GM12872 (cell line): ENCODE data around the gene OSGEP.

Experiments used
- TF ChIP-seq, protein P1 (sequence below): IDR thresholded peaks from 3 replicates; pipeline ENCODE4 v1.5.1; 2011; ENCODE audit warnings: low read depth, mild to moderate bottlenecking, low read length, moderate library complexity; ENCODE audit not compliant: insufficient read depth

OSGEP gene

DNA sequence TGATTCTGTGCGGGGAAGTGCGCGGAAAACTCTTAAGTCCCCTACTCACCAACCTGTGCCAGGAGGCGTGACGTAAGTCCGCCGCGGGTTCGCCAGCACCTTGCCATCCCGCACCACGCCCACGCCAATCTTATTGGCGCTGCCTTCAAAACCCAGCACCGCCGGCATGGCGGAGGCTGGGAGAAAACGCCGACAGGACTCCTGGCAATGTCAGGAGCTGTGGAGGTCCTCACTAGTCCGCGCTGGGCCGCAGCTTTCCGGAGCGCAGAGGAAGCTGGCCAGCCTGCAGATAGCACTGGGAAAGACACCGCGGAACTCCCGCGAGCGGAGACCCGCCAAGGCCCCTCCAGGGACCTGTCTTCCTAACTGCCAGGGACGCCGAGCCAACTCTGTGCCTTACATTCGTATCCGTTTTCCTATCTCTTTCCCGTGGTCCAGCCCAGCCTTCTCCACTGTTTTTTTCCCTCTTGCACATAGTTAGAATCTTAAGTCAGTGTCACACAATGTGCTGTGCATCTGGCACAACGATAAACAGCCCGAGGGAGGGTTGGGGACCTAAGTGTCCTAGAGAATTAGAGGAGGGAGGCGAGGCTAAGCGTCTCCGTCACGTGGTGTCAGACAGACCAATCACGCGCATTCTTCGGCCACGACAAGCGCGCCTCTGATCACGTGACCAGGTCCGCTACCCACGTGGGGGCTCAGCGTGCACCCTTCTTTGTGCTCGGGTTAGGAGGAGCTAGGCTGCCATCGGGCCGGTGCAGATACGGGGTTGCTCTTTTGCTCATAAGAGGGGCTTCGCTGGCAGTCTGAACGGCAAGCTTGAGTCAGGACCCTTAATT, at the start of gene OSGEP, which contains the start of gene APEX1:
TSS of gene OSGEP (minus strand) at position 297 of the 839 bp plus-strand sequence. CDS start at position 168, 129 bp downstream.
TSS of gene APEX1 (plus strand) at position 711 of the 839 bp plus-strand sequence. CDS start 420 bp downstream, outside the sequence.
- TF ChIP-seq, protein P1, sequence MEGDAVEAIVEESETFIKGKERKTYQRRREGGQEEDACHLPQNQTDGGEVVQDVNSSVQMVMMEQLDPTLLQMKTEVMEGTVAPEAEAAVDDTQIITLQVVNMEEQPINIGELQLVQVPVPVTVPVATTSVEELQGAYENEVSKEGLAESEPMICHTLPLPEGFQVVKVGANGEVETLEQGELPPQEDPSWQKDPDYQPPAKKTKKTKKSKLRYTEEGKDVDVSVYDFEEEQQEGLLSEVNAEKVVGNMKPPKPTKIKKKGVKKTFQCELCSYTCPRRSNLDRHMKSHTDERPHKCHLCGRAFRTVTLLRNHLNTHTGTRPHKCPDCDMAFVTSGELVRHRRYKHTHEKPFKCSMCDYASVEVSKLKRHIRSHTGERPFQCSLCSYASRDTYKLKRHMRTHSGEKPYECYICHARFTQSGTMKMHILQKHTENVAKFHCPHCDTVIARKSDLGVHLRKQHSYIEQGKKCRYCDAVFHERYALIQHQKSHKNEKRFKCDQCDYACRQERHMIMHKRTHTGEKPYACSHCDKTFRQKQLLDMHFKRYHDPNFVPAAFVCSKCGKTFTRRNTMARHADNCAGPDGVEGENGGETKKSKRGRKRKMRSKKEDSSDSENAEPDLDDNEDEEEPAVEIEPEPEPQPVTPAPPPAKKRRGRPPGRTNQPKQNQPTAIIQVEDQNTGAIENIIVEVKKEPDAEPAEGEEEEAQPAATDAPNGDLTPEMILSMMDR, result no peak

DNA sequence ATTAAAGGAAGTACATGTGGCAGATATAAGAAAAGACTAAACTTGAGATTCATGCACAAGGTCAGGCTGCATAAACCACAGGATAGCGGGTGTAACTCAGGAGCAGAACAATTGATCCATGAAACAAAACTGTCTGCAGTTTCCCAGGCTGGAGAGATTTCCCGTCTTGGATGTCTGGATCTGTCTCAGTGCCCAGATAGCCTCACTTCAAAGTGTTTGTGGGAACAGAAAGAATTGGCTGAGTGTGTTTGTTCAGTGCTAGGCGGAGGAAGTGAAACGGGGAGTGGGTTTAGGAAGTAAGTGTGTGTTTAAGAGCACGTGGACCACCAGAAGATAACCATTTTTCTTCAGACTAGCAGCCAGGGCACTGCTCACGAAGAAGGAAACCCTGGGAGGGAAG, 49.3 kb upstream of the OSGEP start:
- TF ChIP-seq, protein P1, result no peak

DNA sequence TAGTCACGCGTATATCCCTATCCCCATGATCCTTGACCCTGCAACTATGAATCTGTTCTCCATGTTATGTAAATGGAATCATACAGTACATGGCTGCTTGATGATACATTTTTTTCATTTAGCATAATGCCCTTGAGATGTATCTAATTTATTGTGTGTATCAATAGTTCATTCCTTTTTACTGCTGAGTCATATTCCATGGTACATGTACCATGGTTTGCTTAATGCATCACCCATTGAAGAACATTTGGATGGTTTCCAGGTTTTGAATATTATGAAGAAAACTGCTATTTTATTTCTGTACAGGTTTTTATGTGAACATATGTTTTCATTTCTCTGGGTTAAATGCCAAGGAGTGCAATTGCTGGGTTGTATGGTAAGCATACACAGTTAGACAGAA, 46.7 kb upstream of the OSGEP start:
- TF ChIP-seq, protein P1, result no peak

DNA sequence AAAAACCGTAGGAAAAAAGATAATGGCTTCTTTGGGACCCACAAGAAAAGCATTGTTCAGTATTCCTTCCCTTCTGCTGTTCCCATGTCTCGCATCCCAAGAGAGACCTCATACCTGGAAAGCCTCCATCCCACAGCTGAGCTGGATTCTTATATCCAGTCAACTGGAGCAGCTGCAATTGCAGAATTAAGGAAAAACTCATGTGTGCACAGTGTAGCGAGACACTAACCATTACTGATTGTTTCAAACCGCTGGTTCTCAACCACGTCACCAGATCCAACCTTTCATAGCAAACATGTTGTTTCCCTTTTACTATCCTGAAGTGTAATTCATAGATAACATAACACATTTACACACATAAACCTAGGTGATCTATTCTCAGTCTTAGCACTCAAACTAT, 45.3 kb upstream of the OSGEP start:
- TF ChIP-seq, protein P1, result no peak

- TF ChIP-seq, protein P1, result no peak
Measured at GRCh38 chr14:20499108-20499507, 44.5 kb upstream of the OSGEP start.

DNA sequence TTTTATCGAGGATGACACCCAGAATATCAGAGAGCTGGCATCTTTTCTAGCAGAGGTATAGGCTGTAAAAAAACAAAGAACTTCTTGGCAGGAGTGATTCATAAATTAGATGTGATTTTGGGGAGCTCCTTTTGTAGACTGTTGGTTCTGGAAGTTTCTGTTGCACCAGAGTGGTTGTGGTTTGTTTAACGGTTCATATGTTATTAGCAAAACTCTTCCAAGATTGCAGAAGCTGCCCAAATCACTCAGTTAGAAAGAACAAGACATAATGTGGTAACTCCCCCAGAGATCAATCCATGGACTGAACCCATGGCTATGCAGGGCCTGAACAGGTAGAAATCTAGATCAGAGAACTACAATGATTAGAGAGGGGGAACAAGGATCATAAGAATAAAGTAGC, 44.0 kb upstream of the OSGEP start:
- TF ChIP-seq, protein P1, result no peak

GRCh38 chr14:20494935-20495766, 40.5 kb upstream of the OSGEP start:
- TF ChIP-seq, protein P1, result no peak
